Endometrial microvascular endothelial cells (primary cell): ENCODE measurements around the gene MEPCE. TPM values are rescaled to one million over a fixed set of nuclear protein-coding genes. Genes with fewer than 3 reads are reported as not detected.
"Not testable (repeated sequence)": the region's sequence is repeated elsewhere in the genome, so short reads cannot be mapped to it uniquely, and the experiment has no call there.

Experiments
- in situ Hi-C: cut with HindIII; loops from 2 replicates; pipeline ENCODE4 v1.10.0; 2017; ENCODE audit warnings: low sequenced_read_pairs, low pct_unique_long_range_greater_than_20kb; ENCODE audit errors: inconsistent ontology term
- total RNA-seq: library from RNA; depleted of rRNA; stranded (reverse); fragments of >200 nt; gene quantifications from one replicate; pipeline ENCODE4 v1.2.3, GENCODE V29; 2015; ENCODE audit errors: inconsistent ontology term

MEPCE gene
- total RNA-seq, 1 donor from 2014 or later, result 45.5 TPM

- in situ Hi-C loops, result no loop called here
Measured at GRCh38 chr7:100452513-100452912, 22.9 kb downstream of the MEPCE start.

GRCh38 chr7:100453854-100454253 lies 24.2 kb downstream of the MEPCE start:
- in situ Hi-C loops, result not testable (repeated sequence)

GRCh38 chr7:100455206-100455605 lies 25.6 kb downstream of the MEPCE start:
- in situ Hi-C loops, result no loop called here

- in situ Hi-C loops, result no loop called here
Measured at GRCh38 chr7:100456562-100456961, 26.9 kb downstream of the MEPCE start.

GRCh38 chr7:100457033-100457432 lies 27.4 kb downstream of the MEPCE start:
- in situ Hi-C loops, result no loop called here

- in situ Hi-C loops, result no loop called here
Measured at GRCh38 chr7:100464210-100464660, 34.6 kb downstream of the MEPCE start, which contains the start of gene SPACDR. SPACDR (minus strand) TSS chr7:100464260; CDS start chr7:100464025, 235 bp downstream.

- in situ Hi-C loops, result no loop called here
Measured at GRCh38 chr7:100464791-100465190, 35.2 kb downstream of the MEPCE start.

GRCh38 chr7:100465299-100465698 lies 35.7 kb downstream of the MEPCE start:
- in situ Hi-C loops, result no loop called here

- in situ Hi-C loops, result no loop called here
Measured at GRCh38 chr7:100465702-100466311, 36.2 kb downstream of the MEPCE start.

GRCh38 chr7:100466653-100467605 lies 37.3 kb downstream of the MEPCE start:
- in situ Hi-C loops, result no loop called here

- in situ Hi-C loops, result no loop called here
Measured at GRCh38 chr7:100467638-100468373, 38.2 kb downstream of the MEPCE start.

GRCh38 chr7:100469227-100470044 lies 39.8 kb downstream of the MEPCE start:
- in situ Hi-C loops, result no loop called here

GRCh38 chr7:100471021-100471420 lies 41.4 kb downstream of the MEPCE start:
- in situ Hi-C loops, result no loop called here

- in situ Hi-C loops, result no loop called here
Measured at GRCh38 chr7:100472121-100472851, 42.7 kb downstream of the MEPCE start.

- in situ Hi-C loops, result no loop called here
Measured at GRCh38 chr7:100472854-100473499, 43.3 kb downstream of the MEPCE start.

- in situ Hi-C loops, result no loop called here
Measured at GRCh38 chr7:100475549-100475948, 45.9 kb downstream of the MEPCE start.

- in situ Hi-C loops, result no loop called here
Measured at GRCh38 chr7:100476101-100476780, 46.6 kb downstream of the MEPCE start.
